MM.1S (cell line): ENCODE measurements around the gene VAV3.

ENCODE experiments used
- EZH2phosphoT487 ChIP-seq: fragments of 300-600 bp; sonication (generic); IDR thresholded peaks from 2 replicates; pipeline ENCODE4 v1.6.1; 2018; ENCODE audit warnings: antibody characterized with exemption, low read length
- TF ChIP-seq, protein P1 (sequence below): fragments of 300-600 bp; sonication (generic); IDR thresholded peaks from 2 replicates; pipeline ENCODE4 v1.5.1; 2016; ENCODE audit warnings: antibody characterized with exemption, low read length, mixed read lengths

DNA sequence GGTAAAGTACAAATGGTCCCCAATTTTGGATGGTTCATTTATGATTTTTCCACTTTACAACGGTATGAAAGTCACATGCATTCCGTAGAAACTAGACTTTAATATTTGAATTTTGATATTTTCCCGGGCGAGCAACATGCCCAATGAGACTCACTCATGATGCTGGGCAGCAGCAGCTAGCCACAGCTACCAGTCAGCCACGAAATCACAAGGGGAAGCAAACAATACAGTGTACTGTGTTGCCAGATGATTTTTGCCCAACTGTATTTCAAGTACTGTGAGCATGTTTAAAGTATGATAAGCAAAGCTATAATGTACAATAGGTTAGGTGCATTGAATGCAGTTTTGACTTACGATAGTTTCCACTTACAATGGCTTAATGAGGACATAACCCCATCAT, 266.8 kb downstream of the VAV3 start:
- TF ChIP-seq, protein P1, sequence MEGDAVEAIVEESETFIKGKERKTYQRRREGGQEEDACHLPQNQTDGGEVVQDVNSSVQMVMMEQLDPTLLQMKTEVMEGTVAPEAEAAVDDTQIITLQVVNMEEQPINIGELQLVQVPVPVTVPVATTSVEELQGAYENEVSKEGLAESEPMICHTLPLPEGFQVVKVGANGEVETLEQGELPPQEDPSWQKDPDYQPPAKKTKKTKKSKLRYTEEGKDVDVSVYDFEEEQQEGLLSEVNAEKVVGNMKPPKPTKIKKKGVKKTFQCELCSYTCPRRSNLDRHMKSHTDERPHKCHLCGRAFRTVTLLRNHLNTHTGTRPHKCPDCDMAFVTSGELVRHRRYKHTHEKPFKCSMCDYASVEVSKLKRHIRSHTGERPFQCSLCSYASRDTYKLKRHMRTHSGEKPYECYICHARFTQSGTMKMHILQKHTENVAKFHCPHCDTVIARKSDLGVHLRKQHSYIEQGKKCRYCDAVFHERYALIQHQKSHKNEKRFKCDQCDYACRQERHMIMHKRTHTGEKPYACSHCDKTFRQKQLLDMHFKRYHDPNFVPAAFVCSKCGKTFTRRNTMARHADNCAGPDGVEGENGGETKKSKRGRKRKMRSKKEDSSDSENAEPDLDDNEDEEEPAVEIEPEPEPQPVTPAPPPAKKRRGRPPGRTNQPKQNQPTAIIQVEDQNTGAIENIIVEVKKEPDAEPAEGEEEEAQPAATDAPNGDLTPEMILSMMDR: no peak
- TF ChIP-seq EZH2phosphoT487: no peak
